SU-DHL-6 (cell line): ENCODE measurements around the gene FKBP15.

Experiments
- H2AFZ ChIP-seq: fragments of 200-600 bp; sonication (generic); 2 replicates; pipeline ENCODE4 v1.6.1; 2014; ENCODE audit warnings: low read depth, mild to moderate bottlenecking, moderate library complexity, mixed read lengths, antibody characterized with exemption, low read length; ENCODE audit not compliant: severe bottlenecking
- H3F3A ChIP-seq: fragments of 200-600 bp; shearing (Covaris generic); 2 replicates; pipeline ENCODE4 v1.6.0; 2016; ENCODE audit warnings: antibody characterized with exemption, mild to moderate bottlenecking; ENCODE audit not compliant: insufficient read depth
- H3K27ac ChIP-seq: fragments of 200-600 bp; sonication (generic); 2 replicates; pipeline ENCODE4 v1.5.1; 2016; ENCODE audit warnings: low read depth, mild to moderate bottlenecking, low read length, moderate library complexity, mixed read lengths
- H3K27me3 ChIP-seq: fragments of 200-600 bp; sonication (generic), shearing (Covaris generic); 2 replicates; pipeline ENCODE4 v1.6.0; 2014; ENCODE audit warnings: mild to moderate bottlenecking, low read length
- H3K36me3 ChIP-seq: fragments of 200-600 bp; sonication (generic); 2 replicates; pipeline ENCODE4 v1.6.1; 2014; ENCODE audit warnings: mild to moderate bottlenecking, low read length, mixed read lengths
- H3K4me2 ChIP-seq: fragments of 300-600, 200-600 bp; shearing (Covaris generic), sonication (generic); 2 replicates; pipeline ENCODE4 v1.6.0; 2014; ENCODE audit warnings: low read length, low read depth, mild to moderate bottlenecking; ENCODE audit not compliant: poor library complexity, severe bottlenecking
- H3K4me3 ChIP-seq: fragments of 200-600 bp; sonication (generic); 2 replicates; pipeline ENCODE4 v1.5.1; 2014; ENCODE audit warnings: antibody characterized with exemption, low read length, mild to moderate bottlenecking, mixed read lengths; ENCODE audit not compliant: insufficient read depth, poor library complexity, severe bottlenecking
- H3K79me2 ChIP-seq: fragments of 200-600 bp; sonication (generic); 2 replicates; pipeline ENCODE4 v1.6.1; 2014; ENCODE audit warnings: mild to moderate bottlenecking, low read length, moderate library complexity; ENCODE audit not compliant: insufficient read depth
- H3K9ac ChIP-seq: fragments of 200-600 bp; sonication (generic); 2 replicates; pipeline ENCODE4 v1.7.0; 2014; ENCODE audit warnings: mild to moderate bottlenecking, low read length
- H3K9me2 ChIP-seq: fragments of 200-600 bp; sonication (generic); replicated peaks from 2 replicates; pipeline ENCODE4 v1.6.1; 2014; ENCODE audit warnings: low read length; ENCODE audit not compliant: insufficient read depth
- H3K9me3 ChIP-seq: fragments of 200-600 bp; sonication (generic); 2 replicates; pipeline ENCODE4 v1.6.1; 2014; ENCODE audit warnings: low read length, mixed read lengths; ENCODE audit not compliant: insufficient read depth
- H4K20me1 ChIP-seq: fragments of 200-600 bp; sonication (generic); 2 replicates; pipeline ENCODE4 v1.6.1; 2014; ENCODE audit warnings: low read depth, mild to moderate bottlenecking, antibody characterized with exemption, low read length, moderate library complexity, mixed read lengths
- EZH2phosphoT487 ChIP-seq: fragments of 200-600 bp; sonication (generic), shearing (Covaris generic); conservative IDR thresholded peaks from 2 replicates; pipeline ENCODE4 v1.6.1; 2018; ENCODE audit warnings: mild to moderate bottlenecking, antibody characterized with exemption, low read length, moderate library complexity, mixed read lengths
- TF ChIP-seq, protein P1 (sequence below): fragments of 200-600 bp; sonication (generic); IDR thresholded peaks from one replicate; pipeline ENCODE4 v1.5.1; 2017; ENCODE audit warnings: antibody characterized with exemption, mild to moderate bottlenecking, low read length, moderate library complexity; ENCODE audit not compliant: insufficient read depth, poor library complexity, severe bottlenecking

The FKBP15 gene

DNA sequence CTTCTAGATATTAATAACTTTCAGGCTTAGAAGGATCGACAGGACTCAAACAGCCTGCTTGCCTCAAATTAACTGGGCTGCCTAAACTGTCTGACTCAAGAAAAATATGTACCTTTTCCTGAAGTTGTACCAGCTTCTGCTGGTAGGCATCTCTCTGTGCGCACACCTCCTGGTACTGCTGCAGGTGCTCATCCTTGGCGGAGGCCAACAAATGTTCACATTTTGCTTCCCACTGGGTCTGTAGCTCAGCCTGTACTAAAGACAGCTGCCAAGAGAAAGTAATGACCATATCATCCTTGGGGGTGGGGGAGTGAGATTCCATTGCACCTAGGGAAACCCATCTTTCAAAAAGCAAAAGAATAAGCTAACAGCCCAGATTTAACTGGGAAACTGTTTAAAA lies 47.7 kb downstream of the FKBP15 start:
- peaks cover 52% of the 10 kb centered on the region for H3K36me3 ChIP-seq

DNA sequence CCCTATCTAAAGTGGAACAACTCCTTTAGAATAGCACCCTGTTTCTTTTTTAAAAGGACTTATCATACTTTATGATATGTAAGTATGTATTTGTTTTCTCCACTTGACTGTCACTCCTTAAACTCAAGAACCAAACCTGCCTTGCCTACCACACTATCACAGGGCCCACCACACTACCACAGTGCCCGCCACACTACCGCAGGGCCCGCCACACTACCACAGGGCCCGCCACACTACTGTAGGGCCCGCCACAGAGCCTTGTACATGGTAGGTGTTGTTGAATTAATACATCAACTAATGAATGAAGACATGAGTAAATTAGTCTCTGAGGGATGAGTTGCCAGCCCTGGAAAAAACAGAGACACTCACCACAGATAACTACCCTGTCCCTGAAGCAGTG lies 52.3 kb downstream of the FKBP15 start:
- no peak overlapping the region for H3K27ac ChIP-seq
- H3F3A ChIP-seq: no peaks in the 10 kb centered on the region; the same call in 1 of the 2 replicates
- H3K79me2 ChIP-seq: no peaks in the 10 kb centered on the region
- H3K9me2 ChIP-seq: no peaks in the 10 kb centered on the region
- H3K9me3 ChIP-seq: no peaks in the 10 kb centered on the region
- no peak overlapping the region for H3K4me2 ChIP-seq
- no peak overlapping the region for H3K4me3 ChIP-seq
- no peaks in the 10 kb centered on the region for H3K27me3 ChIP-seq
- H3K9ac ChIP-seq: no peak overlapping the region
- H4K20me1 ChIP-seq: no peaks in the 10 kb centered on the region
- H3K36me3 ChIP-seq: peaks cover 30% of the 10 kb centered on the region
- TF ChIP-seq EZH2phosphoT487: no peak
- TF ChIP-seq, protein P1, sequence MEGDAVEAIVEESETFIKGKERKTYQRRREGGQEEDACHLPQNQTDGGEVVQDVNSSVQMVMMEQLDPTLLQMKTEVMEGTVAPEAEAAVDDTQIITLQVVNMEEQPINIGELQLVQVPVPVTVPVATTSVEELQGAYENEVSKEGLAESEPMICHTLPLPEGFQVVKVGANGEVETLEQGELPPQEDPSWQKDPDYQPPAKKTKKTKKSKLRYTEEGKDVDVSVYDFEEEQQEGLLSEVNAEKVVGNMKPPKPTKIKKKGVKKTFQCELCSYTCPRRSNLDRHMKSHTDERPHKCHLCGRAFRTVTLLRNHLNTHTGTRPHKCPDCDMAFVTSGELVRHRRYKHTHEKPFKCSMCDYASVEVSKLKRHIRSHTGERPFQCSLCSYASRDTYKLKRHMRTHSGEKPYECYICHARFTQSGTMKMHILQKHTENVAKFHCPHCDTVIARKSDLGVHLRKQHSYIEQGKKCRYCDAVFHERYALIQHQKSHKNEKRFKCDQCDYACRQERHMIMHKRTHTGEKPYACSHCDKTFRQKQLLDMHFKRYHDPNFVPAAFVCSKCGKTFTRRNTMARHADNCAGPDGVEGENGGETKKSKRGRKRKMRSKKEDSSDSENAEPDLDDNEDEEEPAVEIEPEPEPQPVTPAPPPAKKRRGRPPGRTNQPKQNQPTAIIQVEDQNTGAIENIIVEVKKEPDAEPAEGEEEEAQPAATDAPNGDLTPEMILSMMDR: no peak
- no peak overlapping the region for H2AFZ ChIP-seq

More for the DNA sequence above, 47.7 kb downstream of the FKBP15 start:
- Histone ChIP-seq H3K9me2 (no peaks in the 10 kb centered on the region), H3K27me3 (no peaks in the 10 kb centered on the region), H3F3A (0 out of 2 replicates have a peak, but pooled peaks cover 3% of the 10 kb centered on the region), H3K4me2 (no peak overlapping the region), H4K20me1 (no peaks in the 10 kb centered on the region), H2AFZ (no peak overlapping the region), H3K9me3 (no peaks in the 10 kb centered on the region), H3K27ac (no peak overlapping the region), H3K79me2 (no peaks in the 10 kb centered on the region), H3K4me3 (no peak overlapping the region), H3K9ac (no peak overlapping the region)
- TF ChIP-seq EZH2phosphoT487: no peak
- TF ChIP-seq, protein P1: no peak

DNA sequence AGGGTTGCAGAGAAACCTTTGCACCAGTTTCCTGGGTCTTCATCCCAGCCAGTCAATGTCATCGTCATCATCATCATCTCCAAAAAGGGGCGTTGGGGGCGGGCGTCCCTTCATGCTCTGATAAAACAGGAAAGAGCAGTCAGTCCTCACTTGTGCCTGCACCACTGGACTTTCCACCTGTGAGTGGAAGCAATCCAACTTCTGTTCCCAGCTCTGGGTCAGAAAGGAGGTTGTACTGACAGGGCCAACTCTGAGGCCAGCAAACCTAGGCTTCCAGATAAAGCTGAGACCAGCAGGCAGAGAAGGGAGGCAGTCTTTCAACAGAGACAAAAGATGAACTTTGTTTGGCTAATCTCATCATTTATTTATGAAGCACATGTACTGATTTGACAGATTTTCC lies 55.0 kb downstream of the FKBP15 start:
- Histone ChIP-seq H3K36me3 (peaks cover 21% of the 10 kb centered on the region; the same call in 1 of the 2 replicates), H4K20me1 (no peaks in the 10 kb centered on the region), H3K9me2 (no peaks in the 10 kb centered on the region), H3K9ac (no peak overlapping the region), H3K79me2 (no peaks in the 10 kb centered on the region), H3K4me2 (no peak overlapping the region), H3K27me3 (no peaks in the 10 kb centered on the region), H3K4me3 (no peak overlapping the region), H3F3A (no peaks in the 10 kb centered on the region; the same call in 1 of the 2 replicates), H2AFZ (no peak overlapping the region), H3K27ac (no peak overlapping the region), H3K9me3 (no peaks in the 10 kb centered on the region)
- TF ChIP-seq, protein P1: no peak
- no peak for TF ChIP-seq EZH2phosphoT487
